CD4-positive, alpha-beta T cell (primary cell): ENCODE measurements around the gene IPO11. TPM values are rescaled to one million over a fixed set of nuclear protein-coding genes. Genes with fewer than 3 reads are reported as not detected.

Source experiments
- ATAC-seq: fragments of 200-7000 bp; cut with Tn5 transposase; one replicate; pipeline ENCODE4 v1.10.0; 2022; ENCODE audit warnings: mild to moderate bottlenecking; ENCODE audit not compliant: poor library complexity
- CTCF ChIA-PET: fragments of 350-600 bp; sonication (Branson Sonifier 250); formaldehyde crosslinking; loops from one replicate; lab custom pipeline; 2021; ENCODE audit warnings: antibody characterized with exemption, inconsistent platforms; lab: Charles Lee
- POLR2A ChIA-PET: fragments of 350-600 bp; sonication (Branson Sonifier 250); formaldehyde crosslinking; loops from one replicate; lab custom pipeline; 2021; ENCODE audit warnings: antibody characterized with exemption, inconsistent platforms; lab: Charles Lee
- DNase-seq, 14 experiments: peaks; one replicate each; pipeline ENCODE4 v3.0.0-alpha.2; 2013 to 2020; ENCODE audit warnings: mixed read lengths in 2 of 14
- H3K27ac ChIP-seq, 2 donors: one replicate each; pipeline versions ENCODE4 v1.5.1 to v1.7.0; 2013; ENCODE audit warnings: low read length in 2 of 2, low read depth in 1 of 2, mild to moderate bottlenecking in 1 of 2
- H3K27me3 ChIP-seq, 2 experiments: 1 replicate in 1 of 2; 2 replicates in 1 of 2; pipeline versions ENCODE4 v1.6.1 to v1.7.0; 2013; ENCODE audit warnings: low read length in 2 of 2, control low read depth in 1 of 2, mild to moderate bottlenecking in 1 of 2, moderate library complexity in 1 of 2; ENCODE audit not compliant: insufficient read depth in 2 of 2, control insufficient read depth in 1 of 2
- H3K36me3 ChIP-seq: one replicate; pipeline ENCODE4 v1.6.1; 2013; ENCODE audit warnings: low read length, control low read depth; ENCODE audit not compliant: insufficient read depth
- H3K4me1 ChIP-seq: one replicate; pipeline ENCODE4 v1.6.1; 2013; ENCODE audit warnings: low read length, control low read depth; ENCODE audit not compliant: insufficient read depth
- H3K4me3 ChIP-seq: one replicate; pipeline ENCODE4 v1.5.1; 2013; ENCODE audit warnings: mild to moderate bottlenecking, low read length, moderate library complexity
- H3K9me3 ChIP-seq, 2 experiments: 1 replicate in 1 of 2; 2 replicates in 1 of 2; pipeline versions ENCODE4 v1.6.1 to v1.7.0; 2013; ENCODE audit warnings: low read length in 2 of 2, mild to moderate bottlenecking in 2 of 2, control low read depth in 1 of 2, moderate library complexity in 1 of 2; ENCODE audit not compliant: control insufficient read depth in 1 of 2, insufficient read depth in 1 of 2
- H3K27ac Mint-ChIP-seq: one replicate; pipeline ENCODE4 v1.8.0; 2020; ENCODE audit warnings: mixed read lengths
- H3K27me3 Mint-ChIP-seq: one replicate; pipeline ENCODE4 v1.8.0; 2021; ENCODE audit warnings: mixed read lengths
- H3K36me3 Mint-ChIP-seq: one replicate; pipeline ENCODE4 v1.8.0; 2021; ENCODE audit warnings: low read depth, mixed read lengths
- H3K4me1 Mint-ChIP-seq: one replicate; pipeline ENCODE4 v1.8.0; 2021; ENCODE audit warnings: low read depth, mixed read lengths
- H3K4me3 Mint-ChIP-seq: one replicate; pipeline ENCODE4 v1.8.0; 2020; ENCODE audit warnings: mild to moderate bottlenecking, mixed read lengths
- H3K9me3 Mint-ChIP-seq: one replicate; pipeline ENCODE4 v1.8.0; 2020; ENCODE audit warnings: mixed read lengths
- CTCF ChIP-seq: fragments of 200-600 bp; IDR thresholded peaks from one replicate; pipeline ENCODE4 v1.8.0; 2022; ENCODE audit warnings: antibody characterized with exemption, mild to moderate bottlenecking
- intact Hi-C, 2 experiments: fragments of 100-400 bp; cut with DNase I in 1 of 2; cut with micrococcal nuclease in 1 of 2; formaldehyde crosslinking; loops; one replicate each; pipeline versions ENCODE4 v1.15.1 to v1.9.0; 2023 to 2025; cut with DNase I, micrococcal nuclease
- total RNA-seq, 174 experiments: library from RNA in 2 of 174; stranded (reverse) in 2 of 174; gene quantifications; one replicate each; pipeline ENCODE4 v1.2.3 and lab custom pipeline; 2021 to 2026

The IPO11 gene
- total RNA-seq, 2 experiments from 2014 or later, result 15.1 to 16.1 TPM

DNA sequence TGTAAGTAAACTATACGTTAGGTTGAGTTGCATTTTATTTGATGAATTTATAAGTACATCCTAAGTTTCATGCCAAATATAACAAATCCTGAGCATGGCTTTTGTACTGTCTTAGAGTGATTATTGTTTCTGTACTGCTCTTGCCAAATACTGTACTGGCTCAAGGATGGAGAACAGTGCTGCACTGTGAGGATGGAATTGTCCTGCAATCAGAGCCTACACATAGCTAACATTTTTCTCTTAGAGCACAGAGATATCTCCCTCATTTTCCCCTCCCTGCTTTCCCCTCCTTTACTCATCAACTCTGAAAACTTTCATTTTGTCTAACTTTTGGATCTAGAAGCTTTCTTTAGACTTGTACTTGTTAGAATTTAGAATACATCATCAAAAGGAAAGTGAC, 194.3 kb downstream of the IPO11 start:
- ATAC-seq (no peak), DNase-seq (no peak)
- no peak overlapping the region for H3K4me3 ChIP-seq
- no peak for TF ChIP-seq CTCF
- Mint-ChIP-seq H3K4me1 (peaks cover 20% of the 10 kb centered on the region), H3K4me3 (no peak overlapping the region), H3K9me3 (peaks cover 2% of the 10 kb centered on the region), H3K36me3 (peaks cover 68% of the 10 kb centered on the region), H3K27me3 (no peaks in the 10 kb centered on the region), H3K27ac (no peak overlapping the region)
- H3K27ac ChIP-seq, result no peak overlapping the region
- POLR2A ChIA-PET, result no interaction called here
- CTCF ChIA-PET, result no interaction called here
- H3K36me3 ChIP-seq, result peaks cover 11% of the 10 kb centered on the region
- no peaks in the 10 kb centered on the region for H3K27me3 ChIP-seq
- H3K9me3 ChIP-seq, result no peaks in the 10 kb centered on the region
- intact Hi-C loops, result no loop called here
- peaks cover 4% of the 10 kb centered on the region for H3K4me1 ChIP-seq

DNA sequence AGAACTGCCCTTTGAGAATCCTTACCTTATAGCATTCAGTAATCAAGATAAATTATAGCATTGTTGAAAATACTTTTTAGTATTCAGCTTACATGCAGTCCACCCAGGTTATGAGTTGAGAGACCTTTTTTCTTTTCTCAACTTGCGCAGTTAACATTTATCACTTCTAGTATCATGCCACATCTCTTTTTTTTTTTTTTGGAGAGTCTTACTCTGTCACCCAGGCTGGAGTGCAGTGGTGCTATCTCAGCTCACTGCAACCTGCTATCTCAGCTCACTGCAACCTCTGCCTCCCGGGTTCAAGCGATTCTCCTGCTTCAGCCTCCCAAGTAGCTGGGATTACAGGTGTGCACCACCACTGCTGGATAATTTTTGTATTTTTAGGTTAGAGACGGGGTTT, 195.1 kb downstream of the IPO11 start:
- Histone ChIP-seq H3K36me3 (peaks cover 8% of the 10 kb centered on the region), H3K4me1 (peaks cover 4% of the 10 kb centered on the region), H3K27ac (no peak overlapping the region), H3K27me3 (no peaks in the 10 kb centered on the region), H3K9me3 (no peaks in the 10 kb centered on the region), H3K4me3 (no peak overlapping the region)
- POLR2A ChIA-PET, result no interaction called here
- H3K36me3 Mint-ChIP-seq, result peaks cover 65% of the 10 kb centered on the region
- intact Hi-C loops, result no loop called here
- CTCF ChIA-PET, result no interaction called here
- ATAC-seq (no peak), DNase-seq (no peak)
- peaks cover 17% of the 10 kb centered on the region for H3K4me1 Mint-ChIP-seq
- peaks cover 2% of the 10 kb centered on the region for H3K9me3 Mint-ChIP-seq
- H3K4me3 Mint-ChIP-seq, result no peak overlapping the region
- no peak overlapping the region for H3K27ac Mint-ChIP-seq
- no peaks in the 10 kb centered on the region for H3K27me3 Mint-ChIP-seq
- no peak for TF ChIP-seq CTCF

DNA sequence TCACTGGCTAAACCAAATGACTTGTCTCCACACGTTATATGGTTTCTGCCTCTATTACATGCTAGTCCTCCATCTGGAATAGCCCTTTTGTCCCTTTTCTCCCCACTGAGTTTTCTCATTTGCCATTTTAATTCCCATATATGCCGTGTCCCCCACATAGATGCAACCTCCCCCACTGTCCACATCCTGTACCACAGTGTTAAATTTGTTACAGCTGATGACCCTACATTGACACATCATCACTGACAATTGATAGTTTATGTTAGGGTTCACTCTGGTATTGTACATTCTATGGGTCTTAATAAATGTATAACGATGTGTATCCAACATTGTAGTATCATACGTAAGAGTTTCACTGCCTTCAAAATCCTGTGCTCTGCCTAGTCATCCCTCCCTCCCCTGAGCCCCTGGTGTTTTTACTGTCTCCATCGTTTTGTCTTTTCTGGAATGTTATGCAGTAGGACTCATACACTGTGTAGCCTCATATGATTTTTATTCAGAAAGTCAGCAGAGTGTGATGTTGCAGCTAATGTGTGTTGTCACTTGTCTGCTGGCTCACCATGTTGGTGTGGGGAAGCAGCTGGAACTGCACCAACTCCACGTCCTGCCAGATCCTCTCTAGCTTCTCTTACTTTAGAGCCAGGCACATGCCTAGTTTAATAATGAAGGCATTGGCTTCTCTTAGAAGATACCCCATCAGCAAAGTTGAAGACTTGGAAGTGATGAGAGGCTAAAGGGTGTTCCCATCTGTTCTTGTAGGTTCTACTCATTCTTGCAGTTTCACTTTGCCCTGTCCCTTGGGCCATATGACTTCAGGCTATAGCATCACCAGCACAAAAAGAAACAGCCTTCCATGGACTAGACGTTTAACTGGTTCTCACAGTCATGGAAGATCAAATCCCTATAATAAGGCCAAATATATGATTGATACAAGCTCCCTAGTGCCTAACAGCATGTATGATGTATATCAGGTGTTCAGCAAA, 196.3 kb downstream of the IPO11 start:
- no peak overlapping the region for H3K4me3 Mint-ChIP-seq
- DNase-seq, result no peak
- Histone ChIP-seq H3K27me3 (no peaks in the 10 kb centered on the region), H3K36me3 (peaks cover 6% of the 10 kb centered on the region), H3K4me3 (no peak overlapping the region), H3K9me3 (no peaks in the 10 kb centered on the region), H3K27ac (no peak overlapping the region), H3K4me1 (peaks cover 4% of the 10 kb centered on the region)
- peaks cover 16% of the 10 kb centered on the region for H3K4me1 Mint-ChIP-seq
- ChIA-PET CTCF (no interaction called here), POLR2A (no interaction called here)
- no peak for ATAC-seq
- H3K36me3 Mint-ChIP-seq, result peaks cover 61% of the 10 kb centered on the region
- H3K27ac Mint-ChIP-seq, result no peak overlapping the region
- no peaks in the 10 kb centered on the region for H3K27me3 Mint-ChIP-seq
- no peak for TF ChIP-seq CTCF
- intact Hi-C loops, result no loop called here
- H3K9me3 Mint-ChIP-seq, result peaks cover 2% of the 10 kb centered on the region
